C4-2B (cell line): ENCODE results near the gene ITGAV.

Source experiments
- H3K27ac ChIP-seq: fragments of 450-650 bp; 2 replicates; pipeline ENCODE4 v1.5.1; 2017
- ZFX ChIP-seq: fragments of 450-650 bp; IDR thresholded peaks from 2 replicates; pipeline ENCODE4 v1.6.1; 2017
- TF ChIP-seq, protein P1 (sequence below): fragments of 450-650 bp; conservative IDR thresholded peaks from 2 replicates; pipeline ENCODE4 v1.5.1; 2017; ENCODE audit warnings: mild to moderate bottlenecking

Gene ITGAV

DNA sequence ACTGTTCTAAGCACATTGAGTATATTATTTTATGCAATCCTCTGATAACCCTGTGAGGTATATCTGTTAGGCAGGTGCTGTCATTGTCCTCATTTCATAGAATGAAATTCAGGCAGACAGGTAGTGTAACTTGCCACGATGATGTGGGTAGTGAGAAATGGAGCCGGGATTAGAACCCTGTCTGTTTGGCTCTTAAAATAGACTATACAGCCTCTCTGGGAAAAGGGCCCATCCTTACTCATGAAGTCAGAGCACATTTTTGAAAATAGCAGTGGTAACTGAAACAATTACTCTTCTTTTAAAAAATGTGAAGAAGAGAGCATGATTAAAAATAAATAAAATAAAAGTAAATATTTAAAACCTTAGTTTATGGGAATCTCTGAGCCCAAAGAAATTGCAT is 127.0 kb downstream of the ITGAV start:
- no peak overlapping the region for H3K27ac ChIP-seq
- no peak for TF ChIP-seq ZFX
- TF ChIP-seq, protein P1, sequence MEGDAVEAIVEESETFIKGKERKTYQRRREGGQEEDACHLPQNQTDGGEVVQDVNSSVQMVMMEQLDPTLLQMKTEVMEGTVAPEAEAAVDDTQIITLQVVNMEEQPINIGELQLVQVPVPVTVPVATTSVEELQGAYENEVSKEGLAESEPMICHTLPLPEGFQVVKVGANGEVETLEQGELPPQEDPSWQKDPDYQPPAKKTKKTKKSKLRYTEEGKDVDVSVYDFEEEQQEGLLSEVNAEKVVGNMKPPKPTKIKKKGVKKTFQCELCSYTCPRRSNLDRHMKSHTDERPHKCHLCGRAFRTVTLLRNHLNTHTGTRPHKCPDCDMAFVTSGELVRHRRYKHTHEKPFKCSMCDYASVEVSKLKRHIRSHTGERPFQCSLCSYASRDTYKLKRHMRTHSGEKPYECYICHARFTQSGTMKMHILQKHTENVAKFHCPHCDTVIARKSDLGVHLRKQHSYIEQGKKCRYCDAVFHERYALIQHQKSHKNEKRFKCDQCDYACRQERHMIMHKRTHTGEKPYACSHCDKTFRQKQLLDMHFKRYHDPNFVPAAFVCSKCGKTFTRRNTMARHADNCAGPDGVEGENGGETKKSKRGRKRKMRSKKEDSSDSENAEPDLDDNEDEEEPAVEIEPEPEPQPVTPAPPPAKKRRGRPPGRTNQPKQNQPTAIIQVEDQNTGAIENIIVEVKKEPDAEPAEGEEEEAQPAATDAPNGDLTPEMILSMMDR = no peak

DNA sequence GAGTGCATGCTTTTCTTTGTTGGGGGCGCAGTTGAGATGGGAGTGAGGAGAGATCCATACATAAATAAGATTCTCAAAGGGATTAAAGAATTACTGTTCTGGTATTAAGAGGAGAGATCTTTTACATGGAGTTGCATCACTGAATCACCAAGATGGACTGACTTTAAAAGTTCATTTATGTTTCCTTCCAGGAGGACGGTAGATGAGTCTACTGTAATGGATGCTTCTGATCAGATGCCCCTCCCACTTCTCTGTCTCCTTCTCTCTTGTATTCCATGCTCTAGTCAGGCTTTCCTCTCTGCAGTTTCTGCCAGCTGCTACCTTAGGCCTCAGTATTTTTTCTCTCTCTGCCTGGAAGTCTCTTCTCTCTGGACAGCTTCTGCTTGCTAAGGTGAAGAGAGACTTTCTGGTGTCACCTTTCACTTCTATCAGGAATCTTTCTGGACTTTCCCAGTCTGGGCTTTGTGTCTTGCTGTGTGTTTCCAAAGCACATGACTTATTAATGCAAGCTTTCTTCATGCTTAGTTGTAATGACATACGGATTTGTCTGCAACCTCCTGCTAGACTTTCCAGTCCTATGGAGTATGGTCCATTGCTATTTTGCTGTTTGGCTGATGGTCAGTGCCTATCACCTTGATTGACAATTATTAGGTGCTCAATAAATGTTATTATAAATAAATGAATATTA is 127.6 kb downstream of the ITGAV start:
- no peak for TF ChIP-seq ZFX
- TF ChIP-seq, protein P1 = no peak
- H3K27ac ChIP-seq = no peak overlapping the region

DNA sequence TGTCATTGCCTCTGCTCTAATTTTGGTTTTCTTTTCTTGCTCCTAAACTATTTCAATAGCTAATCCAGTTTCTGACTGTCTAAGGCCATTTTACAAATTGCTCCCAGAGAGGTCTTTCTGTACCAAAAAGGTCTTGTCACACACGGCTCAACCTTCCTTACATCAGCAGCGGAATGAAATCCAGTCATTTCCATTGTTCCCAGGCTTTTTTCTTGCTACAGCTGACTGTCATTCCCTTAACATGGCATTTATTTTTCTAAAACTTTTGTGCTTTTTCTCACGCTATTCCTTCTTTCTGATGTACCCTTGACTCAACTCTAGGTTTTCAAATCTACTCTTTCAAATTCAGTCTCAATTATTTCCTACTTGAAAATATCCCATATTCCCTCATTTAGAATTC is 128.3 kb downstream of the ITGAV start:
- no peak overlapping the region for H3K27ac ChIP-seq
- no peak for TF ChIP-seq ZFX
- TF ChIP-seq, protein P1 = no peak

DNA sequence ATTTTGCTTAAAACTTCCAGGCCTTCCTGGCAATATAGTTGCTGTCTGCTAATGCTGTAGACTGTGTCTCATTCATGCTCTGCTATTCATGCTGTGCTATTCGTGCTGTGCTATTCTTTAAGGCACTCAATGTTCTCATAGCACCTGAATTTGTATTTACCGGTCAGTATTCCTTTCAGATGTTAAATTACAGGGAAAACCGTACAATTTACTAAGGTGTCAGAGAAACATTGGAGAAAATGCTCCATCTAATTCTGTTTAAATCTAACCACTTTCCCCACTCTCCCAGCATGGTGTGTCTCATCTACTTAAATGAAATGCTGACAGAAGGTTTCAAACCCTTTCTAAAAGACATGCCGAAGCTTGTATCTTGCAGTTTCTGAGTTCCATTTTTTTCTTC is 129.0 kb downstream of the ITGAV start:
- TF ChIP-seq, protein P1 = no peak
- H3K27ac ChIP-seq = no peak overlapping the region

DNA sequence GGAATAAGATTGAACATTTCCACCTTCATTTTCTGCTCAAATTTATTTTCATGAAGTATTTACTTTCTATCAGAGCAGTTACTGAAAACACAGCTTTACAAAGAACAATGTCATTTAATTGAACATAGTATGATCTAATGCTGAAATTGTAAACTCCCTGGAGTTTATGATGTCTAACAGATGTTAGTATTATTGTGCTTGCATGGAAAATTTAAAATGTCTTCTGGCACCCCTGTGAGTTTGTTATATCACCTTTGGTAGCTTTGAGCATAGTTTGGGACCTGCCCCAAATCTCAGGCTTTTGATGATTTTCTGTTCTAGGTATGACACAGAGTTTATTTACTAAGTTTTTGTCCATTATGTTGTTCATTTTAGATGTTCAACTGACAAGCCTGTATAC is 132.1 kb downstream of the ITGAV start:
- TF ChIP-seq, protein P1 = no peak
- no peak for TF ChIP-seq ZFX
- H3K27ac ChIP-seq = no peak overlapping the region

DNA sequence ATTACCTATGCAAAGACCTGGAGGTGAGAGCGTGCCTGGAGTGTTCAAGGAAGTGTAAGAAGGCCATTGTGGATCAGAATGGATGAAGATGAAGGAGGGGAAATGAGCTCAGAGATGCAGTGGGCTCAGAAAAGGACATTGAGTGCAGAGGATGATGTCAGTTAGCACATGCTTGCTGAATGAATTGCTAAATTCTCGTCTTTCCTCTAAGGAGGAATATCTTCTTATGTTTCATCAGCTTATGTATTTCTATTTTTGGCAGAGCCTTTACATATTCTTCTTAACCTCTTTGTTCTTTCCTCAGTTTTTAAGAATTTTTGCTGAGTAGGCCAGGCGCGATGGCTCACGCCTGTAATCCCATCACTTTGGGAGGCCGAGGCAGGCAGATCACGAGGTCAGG is 134.9 kb downstream of the ITGAV start:
- no peak overlapping the region for H3K27ac ChIP-seq
- TF ChIP-seq, protein P1 = no peak
- TF ChIP-seq ZFX = no peak

DNA sequence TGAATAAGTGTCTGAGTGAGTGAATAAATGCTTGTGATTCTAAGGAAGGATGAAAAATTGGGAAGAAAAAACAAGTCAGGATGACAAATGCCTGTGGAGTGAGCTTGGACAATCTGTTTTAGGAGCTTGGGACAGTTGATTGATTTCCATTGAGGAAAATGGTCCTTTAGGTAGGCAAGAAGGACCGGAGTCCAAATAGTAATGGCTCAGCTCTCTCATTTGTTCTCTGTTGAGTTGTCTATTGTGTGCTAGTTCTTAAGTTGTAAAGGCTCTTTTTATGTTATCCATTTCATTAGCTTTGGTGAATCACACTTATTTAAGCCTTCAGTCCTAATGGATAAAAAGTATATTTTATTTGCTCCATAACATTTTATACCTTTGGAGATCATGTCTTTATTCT is 135.9 kb downstream of the ITGAV start:
- TF ChIP-seq, protein P1 = no peak
- TF ChIP-seq ZFX = no peak
- H3K27ac ChIP-seq = no peak overlapping the region
